Stimulated activated CD4-positive, alpha-beta T cell treated with anti-CD3 and anti-CD28 coated beads, Interleukin-12 subunit alpha, Interleukin-12 subunit beta, amount 100 ng/mL, for 48 hours (primary cell): ENCODE results near the gene SCN2A.
"Not testable (repeated sequence)": the region's sequence is repeated elsewhere in the genome, so short reads cannot be mapped to it uniquely, and the experiment has no call there.

Experiments
- DNase-seq, 3 donors: peaks; one replicate each; pipeline ENCODE4 v3.0.0-alpha.2; 2020; ENCODE audit warnings: low read depth in 2 of 3, low spot score in 1 of 3

Gene SCN2A

GRCh38 chr2:165312999-165313398 is 73.8 kb downstream of the SCN2A start:
- DNase-seq = no peak

GRCh38 chr2:165313509-165313908 is 74.3 kb downstream of the SCN2A start:
- no peak for DNase-seq

DNA sequence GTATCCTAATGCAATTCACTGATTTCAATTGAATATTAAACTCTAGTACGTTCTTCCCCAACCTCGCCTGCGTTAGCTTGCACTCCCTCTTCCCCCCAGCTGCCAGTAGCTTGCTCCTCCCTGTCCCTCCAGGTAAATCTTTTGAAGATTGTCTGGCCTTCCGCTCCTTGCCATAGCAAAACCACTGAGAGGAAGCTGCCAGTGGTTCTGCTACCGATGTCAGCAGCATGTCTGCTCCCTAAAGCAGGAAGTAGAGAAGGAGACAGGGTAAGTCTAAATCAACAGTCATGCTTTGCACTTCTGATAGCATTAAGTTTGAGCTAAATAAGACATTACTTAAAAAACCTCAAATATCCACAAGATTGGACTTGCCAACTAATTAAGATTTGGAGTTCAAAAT is 89.1 kb downstream of the SCN2A start:
- no peak for DNase-seq

DNA sequence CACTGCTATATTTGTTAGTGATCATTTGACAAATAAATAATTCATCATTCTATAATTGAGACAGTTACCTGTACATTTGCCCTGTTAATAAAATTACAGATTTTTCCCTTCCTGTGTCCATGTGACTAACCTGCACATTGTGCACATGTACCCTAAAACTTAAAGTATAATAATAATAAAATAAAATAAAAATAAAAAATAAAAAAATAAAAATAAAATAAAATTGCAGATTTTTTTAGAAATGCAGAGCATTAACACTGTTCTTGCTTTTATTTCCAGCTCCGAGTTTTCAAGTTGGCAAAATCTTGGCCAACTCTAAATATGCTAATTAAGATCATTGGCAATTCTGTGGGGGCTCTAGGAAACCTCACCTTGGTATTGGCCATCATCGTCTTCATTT is 105.1 kb downstream of the SCN2A start:
- DNase-seq = not testable (repeated sequence)

DNA sequence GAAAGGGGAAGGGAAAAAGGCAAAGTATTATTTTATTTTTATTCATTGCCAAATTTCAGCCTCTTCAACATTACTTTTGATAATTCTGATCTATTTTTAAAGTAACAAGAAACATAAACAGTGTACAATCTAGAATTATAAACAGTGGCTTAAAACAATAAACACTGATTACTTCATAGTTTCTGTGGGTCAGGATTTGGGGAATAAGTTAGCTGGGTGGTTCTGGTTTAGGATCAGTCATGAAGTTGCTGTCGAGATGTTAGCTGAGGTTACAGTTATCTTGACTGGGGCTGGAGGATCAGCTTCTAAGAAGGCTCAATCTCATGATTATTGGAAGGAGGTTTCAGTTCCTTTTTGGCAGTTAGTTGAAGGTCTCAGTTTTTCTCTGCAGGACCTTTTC is 109.2 kb downstream of the SCN2A start:
- DNase-seq = no peak

DNA sequence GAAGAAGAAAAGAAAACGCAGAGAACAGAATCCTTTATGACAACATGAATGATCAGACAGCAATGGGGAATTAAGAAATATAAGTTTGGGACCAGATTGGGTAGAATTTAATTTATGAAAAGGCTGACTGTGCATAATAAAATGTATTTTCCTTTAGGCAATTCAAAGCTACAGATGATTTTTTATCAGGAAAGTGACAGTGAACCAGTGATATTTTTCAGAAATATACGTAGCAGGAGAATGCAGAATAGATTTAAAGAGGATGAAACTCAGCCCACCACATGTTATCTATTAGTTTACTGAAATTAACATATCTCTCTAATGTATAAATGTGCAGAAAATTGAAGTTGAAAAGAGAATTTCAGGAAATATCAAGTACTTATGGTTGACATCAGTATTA is 110.0 kb downstream of the SCN2A start:
- no peak for DNase-seq

DNA sequence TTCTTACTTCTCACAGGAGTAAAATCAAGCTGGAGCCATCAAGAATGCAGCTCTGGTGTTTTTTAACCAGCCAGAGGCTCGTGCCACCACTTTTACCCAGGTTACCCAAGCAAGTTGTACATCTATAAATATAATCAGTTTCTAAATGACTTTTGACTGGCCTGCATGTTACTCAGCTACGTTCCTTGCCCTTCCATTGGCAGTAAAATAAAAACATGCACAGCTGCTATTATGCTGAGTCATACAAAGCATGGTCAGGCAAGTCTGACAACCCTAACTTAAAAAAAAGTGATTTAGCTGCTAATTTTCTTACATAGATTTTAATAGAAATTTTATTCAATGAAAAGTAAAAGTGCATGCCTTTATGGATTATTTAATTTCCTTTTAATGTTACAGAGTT is 118.5 kb downstream of the SCN2A start:
- no peak for DNase-seq

DNA sequence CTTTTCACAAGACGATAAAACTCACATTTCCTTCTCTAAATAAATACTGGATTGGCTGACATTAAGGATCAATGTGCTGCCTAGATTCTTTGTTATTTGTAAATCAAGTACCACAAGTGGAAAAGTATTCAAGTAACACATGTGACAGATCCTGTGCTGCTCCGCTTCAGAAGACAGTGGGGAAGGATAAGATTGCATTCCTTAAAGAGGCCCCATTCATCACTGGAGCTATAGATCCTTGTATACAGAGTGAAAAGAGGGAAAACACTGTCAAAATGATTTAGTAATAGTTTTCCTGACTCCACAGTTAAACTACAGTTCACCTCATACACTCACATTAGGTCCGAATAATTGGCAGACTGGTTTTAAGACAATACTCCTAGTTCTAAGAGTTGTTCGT is 122.3 kb downstream of the SCN2A start:
- DNase-seq = no peak

DNA sequence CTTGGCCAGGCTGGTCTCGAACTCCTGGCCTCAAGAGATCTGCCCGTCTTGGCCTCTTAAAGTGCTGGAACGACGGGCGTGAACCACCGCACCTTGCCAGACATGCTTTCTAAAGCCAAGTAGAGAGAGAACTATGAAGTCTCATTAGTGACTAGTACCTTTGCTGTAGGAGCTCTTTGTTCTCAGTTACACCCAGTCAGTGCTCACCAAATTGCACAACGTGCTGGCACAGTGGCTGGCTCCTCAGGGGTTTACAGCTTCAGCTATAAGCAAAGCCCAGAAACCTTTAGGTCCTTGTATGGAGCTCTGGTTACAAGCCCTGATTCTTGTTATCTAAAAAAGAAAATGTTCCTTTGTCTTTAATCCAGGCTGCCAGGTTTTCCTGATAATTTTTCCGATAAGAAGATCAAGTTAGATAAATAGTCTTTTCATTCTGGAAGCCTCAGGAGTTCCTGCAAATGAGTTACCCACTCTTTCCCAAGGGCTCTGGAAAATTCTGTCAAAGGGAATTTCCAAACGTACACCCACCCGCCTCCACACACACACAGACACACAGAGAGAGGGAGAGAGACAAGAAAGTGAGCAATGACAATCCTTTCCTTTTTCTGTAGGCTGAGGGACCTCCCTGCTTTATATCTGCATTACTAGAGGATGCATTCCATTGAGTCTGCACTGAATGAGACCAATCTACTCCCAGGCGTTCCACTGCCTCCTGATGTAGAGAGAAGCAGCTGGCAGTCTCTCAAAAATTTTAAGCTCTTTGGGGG is 130.1 kb downstream of the SCN2A start:
- DNase-seq = no peak

- no peak for DNase-seq
Observed at GRCh38 chr2:165369898-165370296, 130.7 kb downstream of the SCN2A start.

- DNase-seq = no peak
Observed at GRCh38 chr2:165371356-165371755, 132.1 kb downstream of the SCN2A start.

DNA sequence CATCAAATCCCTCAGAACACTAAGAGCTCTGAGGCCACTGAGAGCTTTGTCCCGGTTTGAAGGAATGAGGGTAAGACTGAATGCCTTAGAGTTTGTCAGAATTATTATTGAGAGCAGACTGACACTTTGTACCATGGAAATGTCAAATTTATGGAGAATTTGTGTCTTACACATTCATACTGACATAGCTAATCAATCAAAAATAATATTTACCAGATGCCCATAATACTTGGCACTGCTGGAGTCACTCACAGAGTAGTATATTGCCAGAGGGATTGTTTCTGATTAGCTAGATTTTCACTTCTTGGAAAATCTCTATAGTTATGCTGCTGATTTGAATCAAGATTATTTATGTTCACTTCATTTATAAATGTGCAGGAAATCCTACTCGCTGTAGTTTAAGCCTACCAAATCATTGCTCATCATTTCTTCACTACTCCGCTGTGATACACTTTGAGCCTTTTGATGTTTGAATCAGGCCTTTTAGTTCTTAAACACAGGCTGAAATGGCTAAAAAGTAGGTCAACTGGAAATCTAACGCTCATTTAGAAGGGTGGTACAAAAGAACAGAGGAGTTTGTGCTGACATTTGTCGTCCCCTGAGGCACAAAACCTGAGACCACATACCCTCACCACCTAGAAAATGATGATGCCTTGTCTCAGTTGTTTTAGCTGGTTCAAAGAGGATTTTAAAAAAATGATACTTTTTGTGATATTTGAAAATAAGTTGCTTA is 134.2 kb downstream of the SCN2A start:
- DNase-seq = no peak

GRCh38 chr2:165376571-165376975 is 137.4 kb downstream of the SCN2A start:
- DNase-seq = no peak

GRCh38 chr2:165382362-165382761 is 143.1 kb downstream of the SCN2A start:
- no peak for DNase-seq

DNA sequence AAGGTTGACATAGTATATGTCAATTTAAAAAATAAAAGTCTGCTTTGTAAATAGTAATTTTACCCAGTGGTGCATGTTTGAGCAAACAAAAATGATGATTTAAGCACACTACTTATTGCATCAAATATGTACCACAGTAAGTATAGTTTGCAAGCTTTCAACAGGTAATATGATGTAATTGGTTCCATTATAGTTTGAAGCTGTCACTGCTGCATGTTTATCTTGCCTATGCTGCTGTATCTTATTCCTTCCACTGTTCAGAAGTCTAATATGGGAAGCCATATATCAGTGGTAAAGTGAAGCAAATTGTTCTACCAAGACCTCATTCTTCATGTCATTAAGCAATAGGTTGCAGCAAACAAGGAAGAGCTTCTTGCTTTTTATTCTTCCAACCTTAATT is 151.7 kb downstream of the SCN2A start:
- DNase-seq = no peak

GRCh38 chr2:165391791-165392190 is 152.6 kb downstream of the SCN2A start:
- DNase-seq = no peak

DNA sequence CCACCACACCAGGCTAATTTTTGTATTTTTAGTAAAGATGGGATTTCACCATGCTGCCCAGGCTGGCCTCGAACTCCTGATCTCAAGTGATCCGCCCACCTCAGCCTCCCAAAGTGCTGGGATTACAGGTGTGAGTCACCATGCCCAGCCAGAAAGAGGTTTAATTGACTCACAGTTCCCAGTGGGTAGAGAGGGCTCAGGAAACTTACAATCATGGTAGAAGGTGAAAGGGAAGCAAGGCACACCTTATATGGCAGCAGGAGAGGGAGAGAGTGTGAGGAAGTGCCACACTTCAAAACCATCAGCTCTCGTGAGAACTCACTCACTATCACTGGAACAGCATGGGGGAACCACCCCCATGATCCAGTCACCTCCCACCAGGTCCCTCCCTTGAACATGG is 159.4 kb downstream of the SCN2A start:
- DNase-seq = peak in 2 of 3 donors; percentile 2 to 6

GRCh38 chr2:165401285-165401852 is 162.2 kb downstream of the SCN2A start:
- peak in 1 of 3 donors; percentile 23 for DNase-seq

GRCh38 chr2:165402162-165402561 is 162.9 kb downstream of the SCN2A start:
- no peak for DNase-seq

DNA sequence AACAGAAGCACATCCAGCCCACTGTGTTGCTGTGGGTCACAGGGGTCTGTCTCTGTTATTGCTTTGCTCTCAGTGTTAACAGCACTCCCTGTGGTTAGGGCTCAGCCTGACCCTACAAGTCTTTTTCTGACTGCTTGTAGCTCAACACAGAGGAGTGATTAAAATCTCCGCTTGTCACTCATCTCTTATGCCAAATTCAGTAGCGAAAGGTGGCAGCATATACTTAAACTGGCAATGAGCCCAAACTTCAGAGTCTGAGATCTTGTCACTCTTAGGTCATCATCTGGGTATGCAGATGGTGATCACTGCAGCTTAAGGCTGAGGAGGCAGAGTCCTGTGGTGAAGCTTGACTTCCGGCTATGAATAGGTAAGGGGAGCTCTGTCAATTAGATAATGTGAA is 167.0 kb downstream of the SCN2A start:
- DNase-seq = no peak

DNA sequence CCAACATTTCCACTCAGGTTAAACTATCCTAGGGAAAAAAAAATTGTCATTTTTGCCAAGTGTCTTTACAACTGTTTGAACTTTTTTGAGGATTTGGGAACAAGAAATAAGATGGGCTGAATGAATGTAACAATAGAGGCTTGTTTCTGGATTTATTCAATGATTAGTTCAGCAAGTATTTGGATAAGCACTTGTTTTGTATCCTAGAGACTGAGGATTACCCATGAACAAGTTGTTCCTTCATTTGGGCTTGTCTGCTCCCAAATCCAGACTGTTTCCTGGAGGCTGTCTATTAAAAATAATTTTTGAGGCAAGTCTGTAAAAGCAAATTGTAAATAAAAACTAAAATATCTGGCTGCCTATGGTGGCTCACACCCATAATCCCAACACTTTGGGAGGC is 168.3 kb downstream of the SCN2A start:
- no peak for DNase-seq

DNA sequence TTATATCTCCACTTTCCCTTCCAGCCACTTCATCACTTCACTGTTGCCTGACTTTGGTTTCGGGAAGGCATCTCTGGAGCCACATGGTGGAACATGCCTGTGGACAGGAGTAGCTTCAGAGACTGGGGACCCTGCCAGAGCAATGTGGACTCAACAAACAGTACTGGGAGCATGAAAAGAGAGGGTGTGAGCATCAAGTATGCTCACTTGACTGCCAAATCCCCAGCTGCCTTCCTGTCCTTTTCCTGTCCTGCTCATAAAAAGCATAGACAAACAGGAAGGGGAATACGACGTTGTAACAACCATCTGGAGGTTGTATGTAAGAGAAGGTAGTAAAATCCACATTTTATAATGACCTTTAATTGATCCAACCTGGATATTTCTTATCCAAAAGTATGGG is 169.0 kb downstream of the SCN2A start:
- DNase-seq = no peak
